GM12892 (cell line): ENCODE measurements around the gene EEF1A2.

Experiments used
- POLR2A ChIP-seq: IDR thresholded peaks from 2 replicates; pipeline ENCODE4 v1.6.1; 2011; ENCODE audit warnings: low read depth, low read length, control low read depth
- POLR2AphosphoS5 ChIP-seq: IDR thresholded peaks from 2 replicates; pipeline ENCODE4 v1.6.1; 2011; ENCODE audit warnings: low read depth, low read length, control low read depth
- TAF1 ChIP-seq: IDR thresholded peaks from 2 replicates; pipeline ENCODE4 v1.6.1; 2011; ENCODE audit warnings: low read depth, mild to moderate bottlenecking, control low read depth, low read length, borderline replicate concordance

DNA sequence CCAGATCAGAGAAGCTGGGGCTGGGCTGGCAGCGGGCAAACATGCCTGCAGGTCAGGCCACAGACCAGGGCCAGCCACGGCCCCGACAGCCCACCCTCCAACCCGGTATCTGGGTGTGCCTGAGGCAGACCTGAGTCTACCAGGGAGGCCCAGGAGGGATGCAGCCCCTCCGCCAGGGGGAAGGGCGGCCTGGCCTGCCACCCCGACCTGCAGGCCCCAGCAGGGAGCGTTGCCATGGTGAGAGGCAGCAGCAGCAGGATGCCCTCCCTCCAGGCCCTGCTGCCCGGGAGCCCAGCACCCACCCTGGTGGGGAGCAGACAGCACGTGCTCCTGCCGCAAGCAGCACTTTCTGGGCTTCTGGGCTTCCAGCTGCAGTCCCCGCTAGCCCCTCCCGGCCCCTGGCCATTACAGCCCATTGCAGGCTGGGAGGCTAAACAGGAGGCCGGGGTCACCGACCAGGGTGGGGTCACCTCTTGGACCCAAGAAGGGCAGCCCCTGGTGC lies 3.8 kb upstream of the EEF1A2 start:
- TF ChIP-seq POLR2A (no peak), POLR2AphosphoS5 (no peak), TAF1 (no peak)
